ENCODE measurements around the gene ARPC2. TPM values are rescaled to one million over a fixed set of nuclear protein-coding genes. Genes with fewer than 3 reads are reported as not detected.

Gene ARPC2
- polyA plus RNA-seq, 1 donor from 2014 or later, result 167 TPM

- Histone ChIP-seq H3K79me2 (replicated peaks; ENCODE audit: insufficient read depth, low read length) (no peaks in the 10 kb centered on the region), H3K4me3 (ENCODE audit: low read length) (no peak overlapping the region), H3K9me2 (ENCODE audit: insufficient read depth, low read length) (no peaks in the 10 kb centered on the region), H3F3A (ENCODE audit: insufficient read depth, low read length, poor library complexity, severe bottlenecking) (no peaks in the 10 kb centered on the region), H2AFZ (ENCODE audit: low read depth, low read length) (no peak overlapping the region), H3K27ac (ENCODE audit: low read length) (no peak overlapping the region), H3K9ac (ENCODE audit: low read length) (no peak overlapping the region), H4K20me1 (ENCODE audit: insufficient read depth) (no peaks in the 10 kb centered on the region), H3K9me3 (ENCODE audit: low read length) (no peaks in the 10 kb centered on the region), H3K27me3 (ENCODE audit: insufficient read depth, low read depth, low read length) (no peaks in the 10 kb centered on the region), H3K4me2 (ENCODE audit: low read length) (no peak overlapping the region), H3K36me3 (ENCODE audit: insufficient read depth, low read length) (no peaks in the 10 kb centered on the region)
- no peak for TF ChIP-seq SMC3 (conservative IDR thresholded peaks at IDR 0.05; ENCODE audit: poor library complexity)
- TF ChIP-seq RAD21 (conservative IDR thresholded peaks at IDR 0.05), result peak; percentile 25
- TF ChIP-seq CTCF (IDR thresholded peaks at IDR 0.05; ENCODE audit: poor library complexity, severe bottlenecking), result peak; percentile 54
Observed at GRCh38 chr2:218186355-218186766, 30.6 kb upstream of the ARPC2 start.

- Histone ChIP-seq H4K20me1 (ENCODE audit: insufficient read depth) (no peaks in the 10 kb centered on the region), H3K36me3 (ENCODE audit: insufficient read depth, low read length) (no peaks in the 10 kb centered on the region), H3K9me3 (ENCODE audit: low read length) (no peaks in the 10 kb centered on the region), H2AFZ (ENCODE audit: low read depth, low read length) (no peak overlapping the region), H3K9ac (ENCODE audit: low read length) (no peak overlapping the region), H3F3A (ENCODE audit: insufficient read depth, low read length, poor library complexity, severe bottlenecking) (no peaks in the 10 kb centered on the region), H3K27ac (ENCODE audit: low read length) (no peak overlapping the region), H3K27me3 (ENCODE audit: insufficient read depth, low read depth, low read length) (no peaks in the 10 kb centered on the region), H3K4me2 (ENCODE audit: low read length) (no peak overlapping the region), H3K9me2 (ENCODE audit: insufficient read depth, low read length) (no peaks in the 10 kb centered on the region), H3K4me3 (ENCODE audit: low read length) (no peak overlapping the region), H3K79me2 (replicated peaks; ENCODE audit: insufficient read depth, low read length) (no peaks in the 10 kb centered on the region)
- TF ChIP-seq MXI1 (conservative IDR thresholded peaks at IDR 0.05; ENCODE audit: poor library complexity, severe bottlenecking) (no peak), EP300 (conservative IDR thresholded peaks at IDR 0.05; ENCODE audit: poor library complexity, severe bottlenecking) (no peak), SMC3 (conservative IDR thresholded peaks at IDR 0.05; ENCODE audit: poor library complexity) (no peak), CTCF (IDR thresholded peaks at IDR 0.05; ENCODE audit: poor library complexity, severe bottlenecking) (no peak)
- TF ChIP-seq, protein P1, sequence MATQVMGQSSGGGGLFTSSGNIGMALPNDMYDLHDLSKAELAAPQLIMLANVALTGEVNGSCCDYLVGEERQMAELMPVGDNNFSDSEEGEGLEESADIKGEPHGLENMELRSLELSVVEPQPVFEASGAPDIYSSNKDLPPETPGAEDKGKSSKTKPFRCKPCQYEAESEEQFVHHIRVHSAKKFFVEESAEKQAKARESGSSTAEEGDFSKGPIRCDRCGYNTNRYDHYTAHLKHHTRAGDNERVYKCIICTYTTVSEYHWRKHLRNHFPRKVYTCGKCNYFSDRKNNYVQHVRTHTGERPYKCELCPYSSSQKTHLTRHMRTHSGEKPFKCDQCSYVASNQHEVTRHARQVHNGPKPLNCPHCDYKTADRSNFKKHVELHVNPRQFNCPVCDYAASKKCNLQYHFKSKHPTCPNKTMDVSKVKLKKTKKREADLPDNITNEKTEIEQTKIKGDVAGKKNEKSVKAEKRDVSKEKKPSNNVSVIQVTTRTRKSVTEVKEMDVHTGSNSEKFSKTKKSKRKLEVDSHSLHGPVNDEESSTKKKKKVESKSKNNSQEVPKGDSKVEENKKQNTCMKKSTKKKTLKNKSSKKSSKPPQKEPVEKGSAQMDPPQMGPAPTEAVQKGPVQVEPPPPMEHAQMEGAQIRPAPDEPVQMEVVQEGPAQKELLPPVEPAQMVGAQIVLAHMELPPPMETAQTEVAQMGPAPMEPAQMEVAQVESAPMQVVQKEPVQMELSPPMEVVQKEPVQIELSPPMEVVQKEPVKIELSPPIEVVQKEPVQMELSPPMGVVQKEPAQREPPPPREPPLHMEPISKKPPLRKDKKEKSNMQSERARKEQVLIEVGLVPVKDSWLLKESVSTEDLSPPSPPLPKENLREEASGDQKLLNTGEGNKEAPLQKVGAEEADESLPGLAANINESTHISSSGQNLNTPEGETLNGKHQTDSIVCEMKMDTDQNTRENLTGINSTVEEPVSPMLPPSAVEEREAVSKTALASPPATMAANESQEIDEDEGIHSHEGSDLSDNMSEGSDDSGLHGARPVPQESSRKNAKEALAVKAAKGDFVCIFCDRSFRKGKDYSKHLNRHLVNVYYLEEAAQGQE (IDR thresholded peaks at IDR 0.05; ENCODE audit: borderline replicate concordance), result no peak
Observed at GRCh38 chr2:218186876-218187275, 30.1 kb upstream of the ARPC2 start.
